Measurements from ENCODE around the gene RINL. TPM values are rescaled to one million over a fixed set of nuclear protein-coding genes. Genes with fewer than 3 reads are reported as not detected.

RINL gene
- polyA plus RNA-seq, 1 donor (not counting 4 experiments of a cell fraction or from before 2014, with no cell fraction given), result 6.3 TPM

DNA sequence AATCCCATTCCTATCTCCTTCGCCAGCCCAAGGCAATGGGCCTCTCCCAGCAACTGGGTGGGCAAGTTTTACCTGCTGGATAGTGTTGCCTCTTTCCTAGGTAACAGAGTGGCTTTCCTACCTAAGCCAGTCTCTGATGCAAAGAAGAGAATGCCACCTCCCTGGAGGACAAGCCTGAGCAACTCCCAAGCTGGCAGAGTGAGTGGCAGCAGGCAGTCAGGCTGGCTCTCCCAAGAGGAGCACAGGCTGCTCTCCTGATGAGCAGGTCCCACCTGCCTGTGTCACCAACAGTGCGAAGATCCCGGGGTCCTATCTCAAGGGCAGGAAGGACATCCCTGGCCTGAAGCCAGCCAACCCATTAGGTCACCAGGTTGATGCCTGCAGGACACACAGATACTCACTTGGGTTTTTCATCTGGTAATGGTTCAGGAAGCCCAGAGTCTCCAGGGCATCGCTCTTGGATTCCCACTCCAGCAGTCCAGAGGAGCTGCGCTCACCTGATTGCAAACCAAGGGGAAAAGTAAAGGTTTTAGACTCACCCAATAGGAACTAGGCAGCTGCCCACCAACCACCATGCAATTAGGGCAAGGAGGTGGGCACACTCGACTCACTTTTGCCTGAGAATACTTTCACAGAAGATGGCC is 41.0 kb downstream of the RINL start:
- Histone ChIP-seq H3K9me3 (ENCODE audit: control insufficient read depth, low read depth, low read length) (no peaks in the 10 kb centered on the region), H3K36me3 (ENCODE audit: control insufficient read depth in 2 of 2, extremely low read depth in 1 of 2, insufficient read depth in 2 of 2, low read length in 2 of 2) (peaks cover 28 to 41% of the 10 kb centered on the region in 2 experiments), H3K4me1 (ENCODE audit: control insufficient read depth, extremely low read depth, insufficient read depth, low read length) (peaks cover 59% of the 10 kb centered on the region), H3K27me3 (ENCODE audit: control insufficient read depth, extremely low read depth, insufficient read depth, low read length) (no peaks in the 10 kb centered on the region), H3K4me2 (ENCODE audit: control insufficient read depth, extremely low read depth, insufficient read depth, low read depth, low read length) (peak overlapping the region; percentile 67), H2AFZ (ENCODE audit: control insufficient read depth, low read length) (no peak overlapping the region), H3K79me2 (ENCODE audit: control insufficient read depth, insufficient read depth, low read length) (peaks cover 15% of the 10 kb centered on the region), H3K9ac (ENCODE audit: control insufficient read depth, extremely low read depth, insufficient read depth, low read length) (peak overlapping the region; percentile 71), H3K9me1 (ENCODE audit: control insufficient read depth, extremely low read depth, insufficient read depth, low read length) (peaks cover 8% of the 10 kb centered on the region), H4K20me1 (ENCODE audit: control insufficient read depth, extremely low read depth, insufficient read depth, low read length) (peaks cover 8% of the 10 kb centered on the region), H3K4me3 (ENCODE audit: control insufficient read depth in 2 of 3, extremely low read depth in 1 of 3, insufficient read depth in 2 of 3, low read depth in 1 of 3, low read length in 3 of 3) (peak overlapping the region in 2 of 3 experiments; percentile 14 to 25), H3K27ac (ENCODE audit: control insufficient read depth, insufficient read depth, low read length) (peak overlapping the region; percentile 80)
- FAIRE-seq, result no peak
- no peak for TF ChIP-seq EZH2 (IDR thresholded peaks at IDR 0.05; ENCODE audit: low read length)
- TF ChIP-seq, protein P1, sequence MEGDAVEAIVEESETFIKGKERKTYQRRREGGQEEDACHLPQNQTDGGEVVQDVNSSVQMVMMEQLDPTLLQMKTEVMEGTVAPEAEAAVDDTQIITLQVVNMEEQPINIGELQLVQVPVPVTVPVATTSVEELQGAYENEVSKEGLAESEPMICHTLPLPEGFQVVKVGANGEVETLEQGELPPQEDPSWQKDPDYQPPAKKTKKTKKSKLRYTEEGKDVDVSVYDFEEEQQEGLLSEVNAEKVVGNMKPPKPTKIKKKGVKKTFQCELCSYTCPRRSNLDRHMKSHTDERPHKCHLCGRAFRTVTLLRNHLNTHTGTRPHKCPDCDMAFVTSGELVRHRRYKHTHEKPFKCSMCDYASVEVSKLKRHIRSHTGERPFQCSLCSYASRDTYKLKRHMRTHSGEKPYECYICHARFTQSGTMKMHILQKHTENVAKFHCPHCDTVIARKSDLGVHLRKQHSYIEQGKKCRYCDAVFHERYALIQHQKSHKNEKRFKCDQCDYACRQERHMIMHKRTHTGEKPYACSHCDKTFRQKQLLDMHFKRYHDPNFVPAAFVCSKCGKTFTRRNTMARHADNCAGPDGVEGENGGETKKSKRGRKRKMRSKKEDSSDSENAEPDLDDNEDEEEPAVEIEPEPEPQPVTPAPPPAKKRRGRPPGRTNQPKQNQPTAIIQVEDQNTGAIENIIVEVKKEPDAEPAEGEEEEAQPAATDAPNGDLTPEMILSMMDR (optimal IDR thresholded peaks at IDR 0.05 in 1 of 3, IDR thresholded peaks at IDR 0.05 in 1 of 3, conservative IDR thresholded peaks at IDR 0.05 in 1 of 3; ENCODE audit: extremely low read depth in 1 of 3, insufficient read depth in 2 of 3, low read length in 3 of 3), result no peak
- dilution Hi-C loops (cut with MboI; ENCODE audit: extremely low pct_ligation_motif_present, low sequenced_read_pairs), result no loop called here
- no peak for DNase-seq (ENCODE audit: low read depth, low spot score)

DNA sequence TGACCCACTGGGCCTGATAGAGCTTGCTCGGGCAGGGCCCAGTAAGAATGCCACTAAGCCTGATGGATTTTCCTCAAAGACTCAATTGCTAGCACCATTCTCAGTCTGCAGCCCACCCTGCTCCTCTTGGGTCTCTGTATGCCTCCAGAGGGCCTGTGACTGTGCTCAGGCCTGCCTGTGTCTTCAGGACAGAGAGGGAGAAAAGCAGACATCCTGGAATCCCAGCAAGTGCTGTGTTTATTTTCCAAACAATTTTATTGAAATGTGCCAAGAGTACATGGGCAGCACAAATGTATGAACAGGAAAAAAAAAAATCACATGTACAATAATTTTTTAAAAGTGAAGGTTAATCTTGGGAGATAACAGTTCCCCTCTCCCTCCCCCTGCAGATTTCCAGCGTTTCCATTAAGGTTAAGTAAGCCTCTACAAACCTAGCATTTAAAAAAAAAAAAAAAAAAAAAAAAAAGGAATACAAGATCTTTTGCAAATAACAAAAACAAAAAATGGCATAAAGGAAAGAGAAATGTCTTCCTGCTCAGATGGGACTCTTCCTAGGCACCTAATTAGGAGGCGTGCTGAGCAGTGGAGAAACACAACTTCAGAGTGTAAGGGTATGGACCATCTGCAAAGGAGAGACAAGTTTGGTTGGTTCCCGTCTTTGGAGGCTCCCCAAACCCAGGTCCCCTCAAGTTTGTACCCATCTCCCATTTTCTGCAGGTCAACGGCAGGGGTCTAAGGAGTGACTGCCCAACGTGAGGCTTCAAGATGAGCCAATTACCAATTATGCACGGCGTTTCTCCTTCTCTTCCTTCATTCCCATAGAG is 41.7 kb downstream of the RINL start:
- peaks cover 61% of the 10 kb centered on the region for H3K4me1 ChIP-seq (ENCODE audit: control insufficient read depth, extremely low read depth, insufficient read depth, low read length)

More for the DNA sequence above, 41.7 kb downstream of the RINL start:
- TF ChIP-seq EZH2 (IDR thresholded peaks at IDR 0.05; ENCODE audit: low read length), result no peak
- TF ChIP-seq, protein P1 (optimal IDR thresholded peaks at IDR 0.05 in 1 of 3, IDR thresholded peaks at IDR 0.05 in 1 of 3, conservative IDR thresholded peaks at IDR 0.05 in 1 of 3; ENCODE audit: extremely low read depth in 1 of 3, insufficient read depth in 2 of 3, low read length in 3 of 3), result no peak
- FAIRE-seq (no peak), DNase-seq (ENCODE audit: low read depth, low spot score) (no peak)
- H3K79me2 ChIP-seq (ENCODE audit: control insufficient read depth, insufficient read depth, low read length), result peaks cover 9% of the 10 kb centered on the region
- peaks cover 8% of the 10 kb centered on the region for H3K9me1 ChIP-seq (ENCODE audit: control insufficient read depth, extremely low read depth, insufficient read depth, low read length)
- no peaks in the 10 kb centered on the region for H3K9me3 ChIP-seq (ENCODE audit: control insufficient read depth, low read depth, low read length)
- peak overlapping the region; percentile 67 for H3K4me2 ChIP-seq (ENCODE audit: control insufficient read depth, extremely low read depth, insufficient read depth, low read depth, low read length)
- peak overlapping the region; percentile 80 for H3K27ac ChIP-seq (ENCODE audit: control insufficient read depth, insufficient read depth, low read length)
- H3K4me3 ChIP-seq (ENCODE audit: control insufficient read depth in 2 of 3, extremely low read depth in 1 of 3, insufficient read depth in 2 of 3, low read depth in 1 of 3, low read length in 3 of 3), result no peak overlapping the region
- H3K36me3 ChIP-seq (ENCODE audit: control insufficient read depth in 2 of 2, extremely low read depth in 1 of 2, insufficient read depth in 2 of 2, low read length in 2 of 2), result peaks cover 26 to 34% of the 10 kb centered on the region in 2 experiments
- H3K27me3 ChIP-seq (ENCODE audit: control insufficient read depth, extremely low read depth, insufficient read depth, low read length), result no peaks in the 10 kb centered on the region
- H3K9ac ChIP-seq (ENCODE audit: control insufficient read depth, extremely low read depth, insufficient read depth, low read length), result peak overlapping the region; percentile 71
- H2AFZ ChIP-seq (ENCODE audit: control insufficient read depth, low read length), result no peak overlapping the region
- peaks cover 8% of the 10 kb centered on the region for H4K20me1 ChIP-seq (ENCODE audit: control insufficient read depth, extremely low read depth, insufficient read depth, low read length)
- dilution Hi-C loops (cut with MboI; ENCODE audit: extremely low pct_ligation_motif_present, low sequenced_read_pairs), result no loop called here
